ENCODE data around the gene SLC25A22. TPM values are rescaled to one million over a fixed set of nuclear protein-coding genes. Genes with fewer than 3 reads are reported as not detected.

The SLC25A22 gene
- total RNA-seq, 2 experiments from 2014 or later: 9.1 to 11.1 TPM

GRCh38 chr11:800473-800872 lies 2.4 kb upstream of the SLC25A22 start:
- intact Hi-C loops (cut with DNase I, micrococcal nuclease): loop anchor here in 1 of 2 experiments (10.0 kb wide), 1 partner anchor 566 kb away; the partner anchor contains the start of genes PSMD13 and SIRT3
- H3K4me1 ChIP-seq (ENCODE audit: insufficient read depth, low read length): peaks cover 64% of the 10 kb centered on the region
- H3K36me3 Mint-ChIP-seq (ENCODE audit: low read depth): peaks cover 6% of the 10 kb centered on the region
- DNase-seq: no peak
- no peak overlapping the region for H3K4me3 ChIP-seq (ENCODE audit: low read length)
- peaks cover 29% of the 10 kb centered on the region for H3K36me3 ChIP-seq (ENCODE audit: insufficient read depth, low read length)
- H3K27ac Mint-ChIP-seq: no peak overlapping the region
- ChIA-PET CTCF (no interaction called here), POLR2A (interaction anchor here (0.9 to 1.0 kb wide), 2 partner anchors 9 to 19 kb away, joined by 3 read pairs; partner anchors contain the start of gene RPLP2)
- H3K27me3 ChIP-seq (ENCODE audit: control insufficient read depth in 1 of 2, insufficient read depth in 2 of 2, low read length in 2 of 2): no peaks in the 10 kb centered on the region
- TF ChIP-seq CTCF (IDR thresholded peaks at IDR 0.05): no peak
- no peak overlapping the region for H3K27ac ChIP-seq (ENCODE audit: low read depth in 1 of 2, low read length in 2 of 2)
- H3K4me1 Mint-ChIP-seq (ENCODE audit: low read depth): peaks cover 16% of the 10 kb centered on the region
- H3K9me3 ChIP-seq (ENCODE audit: control insufficient read depth in 1 of 2, insufficient read depth in 1 of 2, low read length in 2 of 2): no peaks in the 10 kb centered on the region
- no peak for ATAC-seq (ENCODE audit: poor library complexity)
- H3K27me3 Mint-ChIP-seq: no peaks in the 10 kb centered on the region
- no peaks in the 10 kb centered on the region for H3K9me3 Mint-ChIP-seq
- H3K4me3 Mint-ChIP-seq: no peak overlapping the region

- intact Hi-C loops (cut with DNase I, micrococcal nuclease): loop anchor here (5.0 to 10.0 kb wide), 5 partner anchors 52 to 565 kb away; partner anchors contain the start of genes DEAF1 (in 2 of the 2), TALDO1 (in 2 of the 2), TMEM80 (in 2 of the 2) and HRAS (in 1 of the 2)
- ChIA-PET POLR2A (interaction anchor here (1.0 kb wide), 1 partner anchor 10 kb away, joined by 3 read pairs; the partner anchor contains the start of gene RPLP2), CTCF (no interaction called here)
- Histone ChIP-seq H3K4me3 (ENCODE audit: low read length) (no peak overlapping the region), H3K27me3 (ENCODE audit: control insufficient read depth in 1 of 2, insufficient read depth in 2 of 2, low read length in 2 of 2) (no peaks in the 10 kb centered on the region), H3K9me3 (ENCODE audit: control insufficient read depth in 1 of 2, insufficient read depth in 1 of 2, low read length in 2 of 2) (no peaks in the 10 kb centered on the region), H3K36me3 (ENCODE audit: insufficient read depth, low read length) (peaks cover 29% of the 10 kb centered on the region), H3K4me1 (ENCODE audit: insufficient read depth, low read length) (peaks cover 67% of the 10 kb centered on the region), H3K27ac (ENCODE audit: low read depth in 1 of 2, low read length in 2 of 2) (no peak overlapping the region)
- no peak for TF ChIP-seq CTCF (IDR thresholded peaks at IDR 0.05)
- no peak for DNase-seq
- no peak for ATAC-seq (ENCODE audit: poor library complexity)
- no peaks in the 10 kb centered on the region for H3K9me3 Mint-ChIP-seq
- no peak overlapping the region for H3K4me3 Mint-ChIP-seq
- H3K4me1 Mint-ChIP-seq (ENCODE audit: low read depth): peaks cover 16% of the 10 kb centered on the region
- peaks cover 6% of the 10 kb centered on the region for H3K36me3 Mint-ChIP-seq (ENCODE audit: low read depth)
- no peak overlapping the region for H3K27ac Mint-ChIP-seq
- H3K27me3 Mint-ChIP-seq: no peaks in the 10 kb centered on the region
Measured at GRCh38 chr11:799641-800316, 1.7 kb upstream of the SLC25A22 start.

GRCh38 chr11:797296-798092 lies 587 bp downstream of the SLC25A22 start:
- CTCF ChIA-PET: no interaction called here
- TF ChIP-seq CTCF (IDR thresholded peaks at IDR 0.05): no peak
- Histone ChIP-seq H3K4me3 (ENCODE audit: low read length) (peak overlapping the region; percentile 89), H3K27ac (ENCODE audit: low read depth in 1 of 2, low read length in 2 of 2) (peak overlapping the region; percentile 69 to 91), H3K9me3 (ENCODE audit: control insufficient read depth in 1 of 2, insufficient read depth in 1 of 2, low read length in 2 of 2) (no peaks in the 10 kb centered on the region), H3K36me3 (ENCODE audit: insufficient read depth, low read length) (peaks cover 39% of the 10 kb centered on the region), H3K27me3 (ENCODE audit: control insufficient read depth in 1 of 2, insufficient read depth in 2 of 2, low read length in 2 of 2) (no peaks in the 10 kb centered on the region), H3K4me1 (ENCODE audit: insufficient read depth, low read length) (peaks cover 55% of the 10 kb centered on the region)
- peak overlapping the region; percentile 91 for H3K27ac Mint-ChIP-seq
- peak overlapping the region; percentile 92 for H3K4me3 Mint-ChIP-seq
- intact Hi-C loops (cut with DNase I, micrococcal nuclease): loop anchor here (1.0 to 5.0 kb wide), 6 partner anchors 12 to 290 kb away; partner anchors contain the start of genes DEAF1 (in 2 of the 2), TALDO1 (in 2 of the 2), TMEM80 (in 2 of the 2) and GATD1 (in 1 of the 2)
- H3K36me3 Mint-ChIP-seq (ENCODE audit: low read depth): peaks cover 6% of the 10 kb centered on the region
- POLR2A ChIA-PET: interaction anchor here (0.9 to 3.2 kb wide), 7 partner anchors 11 to 590 kb away, joined by 3 to 24 read pairs (median 4); partner anchors contain the start of genes BET1L, PNPLA2, RIC8A and RPLP2
- DNase-seq (peak; percentile 42 to 92 (median 66)), ATAC-seq (ENCODE audit: poor library complexity) (peak; percentile 51)
- H3K9me3 Mint-ChIP-seq: no peaks in the 10 kb centered on the region
- no peaks in the 10 kb centered on the region for H3K27me3 Mint-ChIP-seq
- peaks cover 16% of the 10 kb centered on the region for H3K4me1 Mint-ChIP-seq (ENCODE audit: low read depth)
